GM12878 (cell line): ENCODE results near the gene POLR2L.

Experiments used
- FOXK2 ChIP-seq: fragments of 450-650 bp; IDR thresholded peaks from 2 replicates; pipeline ENCODE4 v1.6.1; 2017; ENCODE audit warnings: mild to moderate bottlenecking, moderate library complexity
- IKZF2 ChIP-seq, 2 experiments: fragments of 450-650 bp; IDR thresholded peaks; 2 replicates each; pipeline ENCODE4 v1.6.1; 2017; ENCODE audit warnings: mild to moderate bottlenecking in 2 of 2, moderate library complexity in 2 of 2
- POLR2A ChIP-seq: IDR thresholded peaks from 2 replicates; pipeline ENCODE4 v1.6.1; 2011; ENCODE audit warnings: low read depth, mild to moderate bottlenecking, low read length
- POLR2AphosphoS5 ChIP-seq: IDR thresholded peaks from 2 replicates; pipeline ENCODE4 v1.6.1; 2011; ENCODE audit warnings: mild to moderate bottlenecking, low read length, inconsistent platforms
- RAD21 ChIP-seq: IDR thresholded peaks from 2 replicates; pipeline ENCODE4 v1.6.1; 2011; ENCODE audit warnings: mild to moderate bottlenecking, low read depth, low read length, moderate library complexity; ENCODE audit not compliant: insufficient read depth
- RBBP5 ChIP-seq: fragments of 200-600 bp; sonication (generic); conservative IDR thresholded peaks from 2 replicates; pipeline ENCODE4 v1.6.1; 2016
- RELA ChIP-seq: fragments of 450-650 bp; IDR thresholded peaks from 2 replicates; pipeline ENCODE4 v1.8.0; 2014; ENCODE audit warnings: borderline replicate concordance; ENCODE audit not compliant: partially characterized antibody
- SMC3 ChIP-seq: IDR thresholded peaks from 2 replicates; pipeline ENCODE4 v1.6.1; 2011; ENCODE audit warnings: low read length, improper control_type of control experiment, borderline replicate concordance
- STAT1 ChIP-seq: fragments of 450-650 bp; conservative IDR thresholded peaks from 2 replicates; pipeline ENCODE4 v1.6.1; 2014; ENCODE audit warnings: antibody characterized with exemption, mild to moderate bottlenecking
- TF ChIP-seq, protein P1 (sequence below): fragments of 450-650 bp; IDR thresholded peaks from 2 replicates; pipeline ENCODE4 v1.6.1; 2018; ENCODE audit warnings: borderline replicate concordance, mild to moderate bottlenecking; ENCODE audit not compliant: partially characterized antibody
- TF ChIP-seq, protein P2 (sequence below), 3 experiments: IDR thresholded peaks in 2 of 3; conservative IDR thresholded peaks in 1 of 3; 2 replicates each; pipeline ENCODE4 v1.5.1; 2011; ENCODE audit warnings: low read depth in 3 of 3, low read length in 3 of 3, mild to moderate bottlenecking in 3 of 3, control low read depth in 2 of 3, moderate library complexity in 2 of 3, inconsistent platforms in 1 of 3, mixed read lengths in 1 of 3; ENCODE audit not compliant: control insufficient read depth in 2 of 3, insufficient read depth in 1 of 3; ENCODE audit errors: extremely low read depth in 1 of 3

DNA sequence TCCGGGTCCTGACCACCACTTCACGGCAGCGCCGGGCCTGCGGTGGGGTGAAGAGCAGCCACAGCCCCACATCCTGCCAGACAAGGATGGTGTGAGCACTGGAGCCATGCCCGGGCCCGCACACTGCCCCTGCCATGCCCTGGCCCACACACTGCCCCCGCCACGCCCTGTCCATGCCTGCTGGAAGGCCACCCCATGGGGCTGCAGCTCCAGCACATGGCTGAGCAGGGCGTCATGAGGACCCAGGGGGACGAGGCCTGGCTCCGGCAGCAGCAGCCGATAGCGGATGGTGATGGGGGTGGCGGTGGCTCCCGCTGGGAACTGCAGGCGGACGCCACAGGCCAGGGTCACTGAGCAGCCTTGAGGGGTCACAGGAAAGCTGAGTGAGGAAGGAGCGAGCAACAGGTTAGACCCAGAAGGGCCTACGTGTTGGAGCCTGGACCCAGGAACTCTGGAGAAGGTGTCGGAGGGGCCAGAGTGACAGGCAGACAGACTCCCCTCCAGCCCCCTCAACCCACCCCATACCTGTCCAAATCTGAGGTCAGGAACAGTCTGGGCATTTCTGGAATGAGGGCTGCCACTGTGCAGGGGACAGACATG lies 40.2 kb downstream of the POLR2L start:
- TF ChIP-seq RELA, result no peak
- TF ChIP-seq, protein P1, sequence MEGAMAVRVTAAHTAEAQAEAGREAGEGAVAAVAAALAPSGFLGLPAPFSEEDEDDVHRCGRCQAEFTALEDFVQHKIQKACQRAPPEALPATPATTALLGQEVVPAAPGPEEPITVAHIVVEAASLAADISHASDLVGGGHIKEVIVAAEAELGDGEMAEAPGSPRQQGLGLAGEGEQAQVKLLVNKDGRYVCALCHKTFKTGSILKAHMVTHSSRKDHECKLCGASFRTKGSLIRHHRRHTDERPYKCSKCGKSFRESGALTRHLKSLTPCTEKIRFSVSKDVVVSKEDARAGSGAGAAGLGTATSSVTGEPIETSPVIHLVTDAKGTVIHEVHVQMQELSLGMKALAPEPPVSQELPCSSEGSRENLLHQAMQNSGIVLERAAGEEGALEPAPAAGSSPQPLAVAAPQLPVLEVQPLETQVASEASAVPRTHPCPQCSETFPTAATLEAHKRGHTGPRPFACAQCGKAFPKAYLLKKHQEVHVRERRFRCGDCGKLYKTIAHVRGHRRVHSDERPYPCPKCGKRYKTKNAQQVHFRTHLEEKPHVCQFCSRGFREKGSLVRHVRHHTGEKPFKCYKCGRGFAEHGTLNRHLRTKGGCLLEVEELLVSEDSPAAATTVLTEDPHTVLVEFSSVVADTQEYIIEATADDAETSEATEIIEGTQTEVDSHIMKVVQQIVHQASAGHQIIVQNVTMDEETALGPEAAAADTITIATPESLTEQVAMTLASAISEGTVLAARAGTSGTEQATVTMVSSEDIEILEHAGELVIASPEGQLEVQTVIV, result no peak
- no peak for TF ChIP-seq POLR2AphosphoS5
- TF ChIP-seq RAD21, result no peak
- no peak for TF ChIP-seq IKZF2 (IDR thresholded peaks at IDR 0.05)
- no peak for TF ChIP-seq POLR2A
- TF ChIP-seq, protein P2, sequence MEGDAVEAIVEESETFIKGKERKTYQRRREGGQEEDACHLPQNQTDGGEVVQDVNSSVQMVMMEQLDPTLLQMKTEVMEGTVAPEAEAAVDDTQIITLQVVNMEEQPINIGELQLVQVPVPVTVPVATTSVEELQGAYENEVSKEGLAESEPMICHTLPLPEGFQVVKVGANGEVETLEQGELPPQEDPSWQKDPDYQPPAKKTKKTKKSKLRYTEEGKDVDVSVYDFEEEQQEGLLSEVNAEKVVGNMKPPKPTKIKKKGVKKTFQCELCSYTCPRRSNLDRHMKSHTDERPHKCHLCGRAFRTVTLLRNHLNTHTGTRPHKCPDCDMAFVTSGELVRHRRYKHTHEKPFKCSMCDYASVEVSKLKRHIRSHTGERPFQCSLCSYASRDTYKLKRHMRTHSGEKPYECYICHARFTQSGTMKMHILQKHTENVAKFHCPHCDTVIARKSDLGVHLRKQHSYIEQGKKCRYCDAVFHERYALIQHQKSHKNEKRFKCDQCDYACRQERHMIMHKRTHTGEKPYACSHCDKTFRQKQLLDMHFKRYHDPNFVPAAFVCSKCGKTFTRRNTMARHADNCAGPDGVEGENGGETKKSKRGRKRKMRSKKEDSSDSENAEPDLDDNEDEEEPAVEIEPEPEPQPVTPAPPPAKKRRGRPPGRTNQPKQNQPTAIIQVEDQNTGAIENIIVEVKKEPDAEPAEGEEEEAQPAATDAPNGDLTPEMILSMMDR (IDR thresholded peaks at IDR 0.05 in 2 of 3, conservative IDR thresholded peaks at IDR 0.05 in 1 of 3; ENCODE audit: control insufficient read depth in 2 of 3, extremely low read depth in 1 of 3, insufficient read depth in 1 of 3, low read depth in 3 of 3, low read length in 3 of 3), result no peak
- TF ChIP-seq SMC3, result no peak
- no peak for TF ChIP-seq FOXK2
- no peak for TF ChIP-seq STAT1
- TF ChIP-seq RBBP5, result no peak
